Cardiac fibroblast (primary cell): ENCODE measurements around the gene TSLP.

ENCODE experiments used
- DNase-seq, 2 donors: peaks; one replicate each; pipeline versions ENCODE4 v3.0.0 to v3.0.0-alpha.2; 2010; ENCODE audit warnings: low read depth in 2 of 2
- H3K4me3 ChIP-seq, 2 donors: replicated peaks in 1 of 2; 1 replicate in 1 of 2; 2 replicates in 1 of 2; pipeline ENCODE4 v1.5.1; 2011; ENCODE audit warnings: low read depth in 2 of 2, low read length in 2 of 2, mild to moderate bottlenecking in 2 of 2, moderate library complexity in 1 of 2
- CTCF ChIP-seq: IDR thresholded peaks from one replicate; pipeline ENCODE4 v1.5.1; 2011; ENCODE audit warnings: low read depth, mild to moderate bottlenecking, low read length, inconsistent platforms

Gene TSLP

GRCh38 chr5:111071413-111071812, at the start of gene TSLP:
TSS of gene TSLP (plus strand) at chr5:111071713. CDS start at chr5:111071891, 178 bp downstream.
- no peak for TF ChIP-seq CTCF
- DNase-seq, result no peak
- H3K4me3 ChIP-seq, result peak within 1 kb of the TSS in 1 of 2 donors; percentile 0

GRCh38 chr5:111022301-111022700, 49.2 kb upstream of the TSLP start:
- no peak for TF ChIP-seq CTCF
- peak in 1 of 2 donors; percentile 23 for DNase-seq
- no peak overlapping the region for H3K4me3 ChIP-seq

- no peak for TF ChIP-seq CTCF
- no peak overlapping the region for H3K4me3 ChIP-seq
- no peak for DNase-seq
These were observed 42.6 kb upstream of the TSLP start for GRCh38 chr5:111028865-111029264.

- no peak overlapping the region for H3K4me3 ChIP-seq
- peak; percentile 17 to 62 for DNase-seq
- no peak for TF ChIP-seq CTCF
These were observed 27.6 kb upstream of the TSLP start for GRCh38 chr5:111043712-111044506.

- no peak for DNase-seq
- H3K4me3 ChIP-seq, result no peak overlapping the region
- no peak for TF ChIP-seq CTCF
These were observed 13.4 kb upstream of the TSLP start for GRCh38 chr5:111058064-111058463.

GRCh38 chr5:111060169-111060568, 11.3 kb upstream of the TSLP start:
- DNase-seq, result no peak
- no peak overlapping the region for H3K4me3 ChIP-seq
- no peak for TF ChIP-seq CTCF

- TF ChIP-seq CTCF, result no peak
- no peak overlapping the region for H3K4me3 ChIP-seq
- DNase-seq, result no peak
These were observed 9.9 kb upstream of the TSLP start for GRCh38 chr5:111061618-111062017.
